HL-60/S4 treated with retinoic acid at 250 ng/mL for 4 days and 3 days (cell line): Measurements from ENCODE around the gene SAMD10.
"Not testable (repeated sequence)": the region's sequence is repeated elsewhere in the genome, so short reads cannot be mapped to it uniquely, and the experiment has no call there.

ENCODE experiments used
- in situ Hi-C: fragments of 300-500 bp; cut with MboI; formaldehyde crosslinking; loops from 2 replicates; pipeline ENCODE4 v1.7.0; 2022; ENCODE audit warnings: low sequenced_read_pairs

Gene SAMD10

GRCh38 chr20:63979557-63980316 is at the start of gene SAMD10:
Gene SAMD10, minus strand, starts transcription at chr20:63979642. Its CDS starts 175 bp downstream, at chr20:63979467.
- in situ Hi-C loops, result no loop called here

- in situ Hi-C loops, result no loop called here
Measured at GRCh38 chr20:64027981-64028685, 48.7 kb upstream of the SAMD10 start.

- in situ Hi-C loops, result no loop called here
Measured at GRCh38 chr20:64025826-64026412, 46.5 kb upstream of the SAMD10 start.

GRCh38 chr20:64025101-64025825 is 45.8 kb upstream of the SAMD10 start:
- in situ Hi-C loops, result no loop called here

GRCh38 chr20:64024141-64024990 is 44.9 kb upstream of the SAMD10 start:
- in situ Hi-C loops, result no loop called here

GRCh38 chr20:64023361-64024140 is 44.1 kb upstream of the SAMD10 start:
- in situ Hi-C loops, result no loop called here

- in situ Hi-C loops, result no loop called here
Measured at GRCh38 chr20:64022671-64023360, 43.4 kb upstream of the SAMD10 start.

GRCh38 chr20:64021124-64021975 is 41.9 kb upstream of the SAMD10 start:
- in situ Hi-C loops, result no loop called here

- in situ Hi-C loops, result no loop called here
Measured at GRCh38 chr20:64015635-64016034, 36.2 kb upstream of the SAMD10 start.

- in situ Hi-C loops, result not testable (repeated sequence)
Measured at GRCh38 chr20:64012385-64013154, 33.1 kb upstream of the SAMD10 start.

- in situ Hi-C loops, result no loop called here
Measured at GRCh38 chr20:64011366-64011779, 31.9 kb upstream of the SAMD10 start.

- in situ Hi-C loops, result no loop called here
Measured at GRCh38 chr20:64010711-64011237, 31.3 kb upstream of the SAMD10 start.

- in situ Hi-C loops, result no loop called here
Measured at GRCh38 chr20:64009811-64010387, 30.5 kb upstream of the SAMD10 start.

- in situ Hi-C loops, result no loop called here
Measured at GRCh38 chr20:64006902-64007301, 27.5 kb upstream of the SAMD10 start.

GRCh38 chr20:64006490-64006889 is 27.0 kb upstream of the SAMD10 start:
- in situ Hi-C loops, result no loop called here

- in situ Hi-C loops, result no loop called here
Measured at GRCh38 chr20:64005394-64005793, 26.0 kb upstream of the SAMD10 start.
